Activated CD8-positive, alpha-beta T cell treated with anti-CD3 and anti-CD28 coated beads for 36 hours (primary cell): ENCODE results near the gene ADH1C. TPM values are rescaled to one million over a fixed set of nuclear protein-coding genes. Genes with fewer than 3 reads are reported as not detected.
"Not testable (repeated sequence)": the region's sequence is repeated elsewhere in the genome, so short reads cannot be mapped to it uniquely, and the experiment has no call there.

ENCODE experiments used
- ATAC-seq: fragments of 200-7000 bp; cut with Tn5 transposase; one replicate; pipeline ENCODE4 v1.10.0; 2021; ENCODE audit warnings: mild to moderate bottlenecking, moderate library complexity
- CTCF ChIA-PET: fragments of 350-600 bp; sonication (Branson Sonifier 250); formaldehyde crosslinking; loops from one replicate; lab custom pipeline; 2021; ENCODE audit warnings: antibody characterized with exemption; lab: Charles Lee
- POLR2A ChIA-PET: fragments of 350-600 bp; sonication (Branson Sonifier 250); formaldehyde crosslinking; loops from one replicate; lab custom pipeline; 2021; ENCODE audit warnings: antibody characterized with exemption; lab: Charles Lee
- DNase-seq: peaks from one replicate; pipeline ENCODE4 v3.0.0-alpha.2; 2020
- H3K27ac Mint-ChIP-seq: one replicate; pipeline ENCODE4 v1.8.0; 2021; ENCODE audit warnings: mild to moderate bottlenecking, mixed read lengths
- H3K27me3 Mint-ChIP-seq: one replicate; pipeline ENCODE4 v1.8.0; 2021; ENCODE audit warnings: mixed read lengths
- H3K36me3 Mint-ChIP-seq: one replicate; pipeline ENCODE4 v1.8.0; 2021; ENCODE audit warnings: low read depth, mixed read lengths
- H3K4me1 Mint-ChIP-seq: one replicate; pipeline ENCODE4 v1.8.0; 2021; ENCODE audit warnings: low read depth, mixed read lengths
- H3K4me3 Mint-ChIP-seq: one replicate; pipeline ENCODE4 v1.8.0; 2021; ENCODE audit warnings: mild to moderate bottlenecking, moderate library complexity, mixed read lengths
- H3K9me3 Mint-ChIP-seq: one replicate; pipeline ENCODE4 v1.8.0; 2021; ENCODE audit warnings: mixed read lengths
- CTCF ChIP-seq: fragments of 200-600 bp; IDR thresholded peaks from one replicate; pipeline ENCODE4 v1.8.0; 2022; ENCODE audit warnings: antibody characterized with exemption, mild to moderate bottlenecking
- intact Hi-C: fragments of 100-400 bp; cut with micrococcal nuclease; formaldehyde crosslinking; loops from one replicate; pipeline ENCODE4 v1.10.0; 2022
- total RNA-seq, 2 experiments: library from RNA; stranded (reverse); gene quantifications; one replicate each; pipeline ENCODE4 v1.2.3, GENCODE V29; 2021

The ADH1C gene
- total RNA-seq, 2 experiments from 2014 or later: not detected

DNA sequence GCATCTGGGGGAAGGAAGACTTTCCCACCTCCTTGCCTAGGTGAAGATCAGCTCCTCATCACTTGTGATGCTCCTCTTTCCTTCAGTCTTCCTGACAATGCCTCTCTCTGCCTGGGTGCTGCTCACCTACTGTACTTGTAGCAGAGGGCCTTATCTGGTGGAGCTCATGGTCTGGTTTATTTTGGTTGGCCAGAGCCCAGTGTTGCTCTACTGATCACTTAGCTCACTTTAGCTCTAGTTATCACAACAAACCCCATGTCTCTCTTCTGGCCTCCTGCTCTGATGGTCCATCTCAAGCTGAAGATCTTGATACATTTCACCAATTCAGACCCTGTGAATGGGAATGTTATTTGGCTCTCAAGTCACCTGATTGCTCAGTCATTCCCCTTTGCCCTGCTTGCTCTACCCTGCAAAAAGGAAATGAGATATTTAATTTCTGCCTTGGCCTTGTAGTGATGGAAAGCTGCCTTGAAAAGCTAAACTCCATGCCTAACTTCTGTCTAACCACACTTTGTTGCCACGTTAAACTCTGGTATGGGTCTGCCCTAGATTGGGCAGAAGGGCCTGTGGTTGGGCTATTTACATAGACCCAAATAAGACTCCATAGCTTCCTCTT, 30.3 kb upstream of the ADH1C start:
- intact Hi-C loops: no loop called here
- TF ChIP-seq CTCF: no peak
- Mint-ChIP-seq H3K9me3 (no peaks in the 10 kb centered on the region), H3K4me3 (no peak overlapping the region), H3K4me1 (no peaks in the 10 kb centered on the region), H3K27ac (no peak overlapping the region), H3K27me3 (peaks cover 4% of the 10 kb centered on the region), H3K36me3 (no peaks in the 10 kb centered on the region)
- DNase-seq (no peak), ATAC-seq (no peak)
- ChIA-PET POLR2A (no interaction called here), CTCF (no interaction called here)

DNA sequence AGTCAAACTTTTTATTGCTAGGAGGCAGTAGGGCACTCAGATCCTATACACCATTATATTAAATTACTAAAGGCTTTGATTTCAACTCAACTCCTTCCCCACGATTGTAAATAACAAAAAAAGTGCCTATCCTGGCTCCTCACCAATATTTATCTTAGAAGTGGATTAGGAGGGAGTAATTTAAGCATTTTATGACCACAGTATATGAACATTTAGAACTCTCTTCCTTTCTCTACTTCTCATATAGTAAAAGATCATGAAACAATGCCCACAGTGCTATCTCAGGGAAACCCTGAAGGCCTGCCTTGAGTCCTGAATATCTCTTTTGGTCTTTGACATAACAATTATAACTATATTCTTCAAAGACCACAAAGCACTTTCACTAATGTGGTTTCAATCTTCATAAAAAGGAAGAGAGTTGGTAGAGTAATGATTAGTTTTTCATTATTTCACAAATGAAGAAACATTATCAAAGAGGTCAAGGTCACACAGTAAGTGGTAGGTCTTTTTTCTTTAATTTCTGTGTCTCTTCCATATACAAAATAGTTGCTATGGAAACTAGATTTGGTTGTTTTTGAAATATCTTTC, 29.1 kb upstream of the ADH1C start:
- TF ChIP-seq CTCF: no peak
- Mint-ChIP-seq H3K4me1 (no peaks in the 10 kb centered on the region), H3K27ac (no peak overlapping the region), H3K9me3 (no peaks in the 10 kb centered on the region), H3K27me3 (peaks cover 8% of the 10 kb centered on the region), H3K4me3 (no peak overlapping the region), H3K36me3 (no peaks in the 10 kb centered on the region)
- intact Hi-C loops: no loop called here
- no peak for ATAC-seq
- DNase-seq: no peak
- POLR2A ChIA-PET: no interaction called here
- CTCF ChIA-PET: no interaction called here

DNA sequence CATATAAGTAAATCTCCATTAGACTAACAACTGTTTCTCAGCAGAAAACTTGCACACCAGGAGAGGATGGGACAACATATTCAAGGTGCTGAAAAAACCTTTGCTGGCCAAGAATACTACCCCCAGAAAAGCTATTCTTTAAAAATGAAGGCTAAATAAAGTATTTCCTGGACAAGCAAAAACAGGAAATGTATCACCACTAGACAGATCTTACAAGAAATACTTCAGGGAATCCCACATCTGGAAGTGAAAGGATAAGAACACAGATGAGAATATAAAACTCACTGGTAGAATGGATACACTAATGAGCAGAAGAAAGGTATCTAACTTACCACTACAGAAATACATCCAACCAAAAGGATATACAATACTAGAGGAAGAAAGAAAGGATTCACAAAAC, 27.0 kb upstream of the ADH1C start:
- CTCF ChIA-PET: interaction anchor here (1.1 kb wide), 1 partner anchor 26 kb away, joined by 5 read pairs; no protein-coding TSS in a partner anchor
- H3K4me3 Mint-ChIP-seq: no peak overlapping the region
- TF ChIP-seq CTCF: no peak
- peaks cover 10% of the 10 kb centered on the region for H3K9me3 Mint-ChIP-seq
- H3K27ac Mint-ChIP-seq: no peak overlapping the region
- DNase-seq: no peak
- ATAC-seq: no peak
- peaks cover 12% of the 10 kb centered on the region for H3K27me3 Mint-ChIP-seq
- H3K4me1 Mint-ChIP-seq: no peaks in the 10 kb centered on the region
- intact Hi-C loops: no loop called here
- no peaks in the 10 kb centered on the region for H3K36me3 Mint-ChIP-seq
- POLR2A ChIA-PET: no interaction called here

DNA sequence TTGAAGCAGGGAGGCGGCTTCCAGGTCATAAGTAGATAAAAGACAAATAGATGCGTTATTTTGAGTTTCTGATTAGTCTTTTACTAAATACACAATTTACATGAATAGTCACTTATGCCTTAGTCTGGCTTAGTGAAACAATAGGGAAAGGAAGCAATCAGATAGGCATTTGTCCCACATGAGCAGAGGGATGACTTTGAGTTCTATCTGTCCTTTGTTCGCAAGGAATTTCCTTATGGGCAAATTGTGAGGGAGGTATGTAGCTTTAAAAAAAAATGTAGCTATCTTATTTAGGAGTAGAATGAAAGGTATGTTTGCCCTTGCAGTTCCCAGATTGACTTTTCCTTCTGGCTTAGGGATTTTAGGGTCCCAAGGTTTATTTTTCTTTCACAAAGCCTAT, 26.3 kb upstream of the ADH1C start:
- TF ChIP-seq CTCF: no peak
- ATAC-seq: no peak
- no peaks in the 10 kb centered on the region for H3K4me1 Mint-ChIP-seq
- POLR2A ChIA-PET: no interaction called here
- H3K36me3 Mint-ChIP-seq: no peaks in the 10 kb centered on the region
- no peak for DNase-seq
- CTCF ChIA-PET: interaction anchor here (1.1 kb wide), 1 partner anchor 26 kb away, joined by 5 read pairs; no protein-coding TSS in a partner anchor
- no peak overlapping the region for H3K27ac Mint-ChIP-seq
- intact Hi-C loops: no loop called here
- H3K9me3 Mint-ChIP-seq: peaks cover 11% of the 10 kb centered on the region
- no peak overlapping the region for H3K4me3 Mint-ChIP-seq
- H3K27me3 Mint-ChIP-seq: peaks cover 12% of the 10 kb centered on the region

DNA sequence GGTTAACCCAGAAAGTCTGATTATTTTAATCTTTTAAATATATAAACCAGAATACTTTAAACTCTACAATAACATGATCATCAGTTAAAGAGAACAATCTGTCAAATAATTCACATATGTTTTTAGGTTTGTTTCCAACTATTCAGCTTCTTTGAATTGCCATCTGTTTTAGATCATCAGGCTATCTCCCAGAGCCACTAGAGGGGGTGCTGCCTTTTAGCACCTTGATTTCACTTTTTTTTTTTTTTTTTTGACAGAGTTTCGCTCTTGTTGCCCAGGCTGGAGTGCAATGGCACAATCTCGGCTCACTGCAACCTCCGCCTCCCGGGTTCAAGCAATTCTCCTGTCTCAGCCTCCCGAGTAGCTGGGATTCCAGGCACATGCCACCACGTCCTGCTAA, 24.8 kb upstream of the ADH1C start:
- ATAC-seq, intact Hi-C loops, H3K4me1 Mint-ChIP-seq, H3K36me3 Mint-ChIP-seq, H3K4me3 Mint-ChIP-seq, H3K27ac Mint-ChIP-seq, POLR2A ChIA-PET: not testable (repeated sequence)
- peaks cover 15% of the 10 kb centered on the region for H3K9me3 Mint-ChIP-seq
- peaks cover 12% of the 10 kb centered on the region for H3K27me3 Mint-ChIP-seq
- CTCF ChIA-PET: interaction anchor here (1.0 to 1.2 kb wide), 2 partner anchors 19 to 30 kb away, joined by 3 to 4 read pairs; no protein-coding TSS in a partner anchor
- DNase-seq: peak; percentile 13

- POLR2A ChIA-PET, CTCF ChIA-PET, intact Hi-C loops, H3K27ac Mint-ChIP-seq, H3K4me3 Mint-ChIP-seq, DNase-seq, ATAC-seq, H3K4me1 Mint-ChIP-seq, H3K36me3 Mint-ChIP-seq: not testable (repeated sequence)
- Mint-ChIP-seq H3K27me3 (peaks cover 18% of the 10 kb centered on the region), H3K9me3 (peaks cover 19% of the 10 kb centered on the region)
These were observed 19.9 kb upstream of the ADH1C start for GRCh38 chr4:99372464-99372863.

DNA sequence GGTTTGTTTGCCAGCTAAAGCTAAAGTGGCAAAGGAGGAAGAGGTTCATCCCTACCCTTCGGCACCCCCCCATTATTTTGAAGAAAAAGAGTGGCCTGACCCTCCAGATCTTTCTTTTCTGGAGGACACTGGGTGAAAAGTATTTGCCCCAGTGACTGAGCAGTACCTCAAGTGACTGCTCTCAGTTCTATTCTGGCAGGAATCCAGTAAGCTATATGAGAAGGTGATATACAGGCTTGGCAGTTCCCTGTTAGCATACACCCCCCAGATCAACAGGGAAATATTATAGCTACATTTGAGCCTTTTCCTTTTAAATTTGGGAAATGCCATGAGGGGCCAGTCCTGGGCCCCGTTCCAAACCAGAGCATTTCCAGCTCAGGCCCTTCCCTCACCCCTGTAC, 15.3 kb upstream of the ADH1C start:
- H3K4me1 Mint-ChIP-seq, POLR2A ChIA-PET, H3K36me3 Mint-ChIP-seq, ATAC-seq, CTCF ChIA-PET, intact Hi-C loops, H3K9me3 Mint-ChIP-seq, DNase-seq, H3K4me3 Mint-ChIP-seq, H3K27ac Mint-ChIP-seq: not testable (repeated sequence)
- peaks cover 10% of the 10 kb centered on the region for H3K27me3 Mint-ChIP-seq
